GM21619 (cell line): ENCODE results near the gene KIF25.

ENCODE experiments used
- ATAC-seq: cut with Tn5 transposase; IDR thresholded peaks from one replicate; pipeline ENCODE4 v1.9.1; 2021; ENCODE audit not compliant: unreplicated experiment

Gene KIF25

GRCh38 chr6:168082860-168083513 is 85.5 kb downstream of the KIF25 start:
- no peak for ATAC-seq

DNA sequence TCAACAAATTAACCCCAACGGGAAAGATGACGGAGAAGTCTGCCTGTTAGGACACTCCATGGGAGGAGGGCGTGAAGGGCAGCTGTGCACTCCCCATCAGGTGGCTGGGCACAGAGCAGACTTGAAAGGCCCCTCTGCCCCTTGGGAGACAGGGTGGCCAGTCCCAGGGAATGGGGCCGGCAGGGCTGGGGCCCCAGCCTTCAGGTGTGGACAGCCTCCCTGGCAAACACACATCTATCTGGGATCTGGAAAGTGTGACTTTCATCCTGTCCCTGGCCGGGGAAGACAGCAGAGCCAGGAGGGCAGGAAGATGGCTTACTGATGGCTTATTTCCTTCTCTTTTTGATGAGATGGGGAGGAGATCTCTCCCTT is 86.0 kb downstream of the KIF25 start:
- ATAC-seq: no peak

DNA sequence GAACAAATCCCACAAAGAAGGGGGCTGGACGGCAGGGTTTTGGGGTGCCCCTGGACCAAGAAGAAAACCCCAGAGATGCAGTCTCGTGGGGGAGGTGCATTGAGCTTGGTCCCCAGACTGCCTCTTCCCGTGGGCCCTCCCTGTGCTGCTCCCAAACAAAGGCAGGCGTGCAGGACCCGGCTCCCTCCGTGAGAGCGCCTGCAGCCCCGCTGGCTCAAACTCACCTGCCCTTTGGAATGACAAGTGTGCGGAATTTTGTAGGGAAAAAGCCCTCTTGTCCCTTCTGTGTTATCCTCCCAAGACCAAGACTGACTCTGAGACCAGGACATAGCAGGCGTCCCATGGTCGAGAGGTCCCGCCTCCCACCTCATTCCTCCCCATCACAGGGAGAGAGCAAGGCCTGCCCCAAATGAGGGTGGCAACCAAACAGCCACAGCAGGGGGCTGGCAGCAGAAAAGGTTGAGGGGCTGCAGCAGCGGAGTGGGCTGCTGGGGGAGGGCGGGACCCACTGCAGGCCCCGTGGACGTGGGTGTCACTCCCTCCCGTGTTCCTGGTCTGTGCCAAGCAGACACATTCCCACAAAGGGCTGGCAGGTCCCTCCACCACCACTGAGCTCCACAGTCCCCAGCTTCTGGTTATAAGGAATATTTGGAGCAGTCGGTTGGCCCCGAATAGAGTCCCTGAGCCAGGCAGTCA is 87.1 kb downstream of the KIF25 start:
- no peak for ATAC-seq

- ATAC-seq: no peak
Observed at GRCh38 chr6:168086066-168086465, 88.6 kb downstream of the KIF25 start.

- ATAC-seq: no peak
Observed at GRCh38 chr6:168086616-168087015, 89.1 kb downstream of the KIF25 start.

DNA sequence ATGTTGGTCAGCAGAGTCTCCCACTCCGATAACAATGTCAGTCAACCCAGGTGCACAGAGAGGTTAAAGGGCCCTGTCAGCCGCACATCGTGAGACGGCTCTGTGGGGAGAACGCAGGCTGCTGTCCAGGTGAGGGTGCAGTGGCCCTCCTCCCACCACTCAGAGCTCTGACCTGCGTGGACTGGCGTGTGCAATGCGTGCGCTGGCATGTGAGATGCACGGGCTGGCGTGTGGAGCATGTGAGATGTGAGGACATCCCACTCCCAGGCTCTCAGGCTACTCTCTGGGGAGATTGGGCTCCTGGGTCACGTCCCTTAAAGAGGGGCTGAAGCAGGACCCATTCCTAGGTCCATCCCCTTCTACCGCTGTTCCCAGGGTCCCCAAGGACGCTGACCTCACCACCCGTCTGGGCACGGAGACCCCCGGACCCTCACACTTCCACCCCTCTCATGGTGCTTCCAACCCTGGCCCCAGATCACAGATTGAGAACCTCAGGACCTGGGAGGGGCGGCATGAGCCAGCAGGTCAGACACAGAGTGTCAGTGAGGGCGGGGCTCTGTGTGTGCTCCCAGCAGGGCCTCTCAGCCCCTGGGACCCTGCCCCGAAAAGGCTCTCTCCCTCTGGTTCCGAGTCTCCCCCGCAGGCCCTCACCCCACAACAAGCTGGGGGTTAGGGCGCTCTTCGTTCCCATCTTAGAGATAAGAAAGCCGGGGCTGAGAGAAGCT is 90.1 kb downstream of the KIF25 start:
- ATAC-seq: no peak

DNA sequence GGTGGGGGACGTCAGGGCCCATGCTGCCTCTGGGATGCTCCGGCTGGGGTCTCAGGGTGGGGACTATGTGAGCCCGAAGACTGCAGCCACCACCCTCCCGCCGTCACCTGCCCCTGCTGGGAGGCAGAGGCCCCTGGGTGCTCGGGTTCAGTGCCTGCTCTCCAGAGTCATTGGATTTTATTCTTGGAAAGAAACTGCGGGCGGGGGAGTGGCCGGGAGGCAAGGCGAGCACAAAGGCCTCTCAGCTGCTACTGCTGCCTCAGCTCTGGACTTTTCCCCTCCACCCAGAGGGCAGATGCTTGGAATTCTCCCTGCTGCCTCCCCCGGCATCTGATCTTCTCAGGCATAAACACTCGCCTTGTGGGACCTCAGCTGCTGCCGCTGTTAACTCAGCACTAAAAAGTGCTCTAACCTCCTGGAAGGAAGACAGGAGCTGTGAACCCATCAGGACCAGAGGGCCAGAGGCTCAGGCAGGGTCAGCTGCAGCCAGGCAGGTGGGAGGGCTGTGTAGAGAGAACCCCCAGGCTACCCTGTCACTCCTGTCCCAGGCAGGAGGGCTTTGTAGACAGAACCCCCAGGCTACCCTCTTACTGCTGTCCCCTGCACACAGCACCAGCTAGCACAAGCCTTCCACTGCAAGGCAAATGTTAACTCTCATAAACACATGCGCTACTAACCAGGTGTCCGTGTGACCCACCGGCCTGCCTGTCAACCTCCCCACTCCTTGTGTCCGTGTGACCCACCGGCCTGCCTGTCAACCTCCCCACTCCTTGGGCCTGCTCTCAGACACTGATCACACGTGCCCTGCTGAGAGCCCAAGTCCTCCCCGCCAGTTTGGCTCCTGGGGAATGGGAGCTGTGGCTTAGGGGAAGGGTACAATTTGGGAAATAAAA is 90.9 kb downstream of the KIF25 start:
- no peak for ATAC-seq

DNA sequence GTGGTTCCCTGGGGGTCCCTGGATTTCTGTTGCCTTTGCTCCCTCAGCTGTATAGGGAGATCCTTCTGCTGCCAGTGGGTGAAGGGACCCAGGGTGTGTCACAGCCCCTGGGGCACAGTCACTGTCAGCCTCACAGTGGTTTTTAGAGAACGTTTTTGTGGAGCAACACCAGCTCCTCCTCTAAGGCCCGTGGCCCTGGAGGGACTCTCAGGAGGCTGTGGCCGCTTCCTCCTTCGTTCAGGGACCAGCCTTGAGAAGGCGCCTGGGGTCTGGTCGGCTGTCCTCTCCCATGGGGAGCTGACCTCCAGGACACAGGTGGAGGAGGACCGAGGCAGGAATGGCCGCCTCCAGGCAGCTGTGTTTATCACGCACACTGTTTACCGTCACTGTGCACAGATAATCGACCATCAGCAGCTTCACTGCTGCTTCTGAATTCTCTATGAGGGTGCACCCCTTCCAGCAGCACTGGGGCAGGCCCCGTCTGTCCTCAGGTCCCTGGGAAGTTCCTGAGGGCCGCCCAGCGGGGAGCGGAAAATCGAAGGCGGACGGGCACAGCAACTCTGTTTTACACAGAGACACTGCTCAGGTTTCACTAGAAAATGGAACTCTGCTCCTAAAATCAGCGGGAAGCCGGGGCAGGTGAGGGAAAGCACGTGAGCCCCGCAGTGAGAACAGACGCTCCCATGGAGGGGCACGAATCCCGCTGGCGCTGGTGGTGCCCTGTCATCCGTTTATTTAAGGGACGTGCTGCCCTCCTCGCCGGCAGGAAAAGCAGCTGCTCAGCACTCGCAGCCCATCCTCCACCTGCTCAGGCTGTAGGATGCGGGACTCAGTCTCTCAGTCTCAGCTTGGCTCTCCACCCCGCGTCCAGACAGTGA is 92.0 kb downstream of the KIF25 start:
- no peak for ATAC-seq

DNA sequence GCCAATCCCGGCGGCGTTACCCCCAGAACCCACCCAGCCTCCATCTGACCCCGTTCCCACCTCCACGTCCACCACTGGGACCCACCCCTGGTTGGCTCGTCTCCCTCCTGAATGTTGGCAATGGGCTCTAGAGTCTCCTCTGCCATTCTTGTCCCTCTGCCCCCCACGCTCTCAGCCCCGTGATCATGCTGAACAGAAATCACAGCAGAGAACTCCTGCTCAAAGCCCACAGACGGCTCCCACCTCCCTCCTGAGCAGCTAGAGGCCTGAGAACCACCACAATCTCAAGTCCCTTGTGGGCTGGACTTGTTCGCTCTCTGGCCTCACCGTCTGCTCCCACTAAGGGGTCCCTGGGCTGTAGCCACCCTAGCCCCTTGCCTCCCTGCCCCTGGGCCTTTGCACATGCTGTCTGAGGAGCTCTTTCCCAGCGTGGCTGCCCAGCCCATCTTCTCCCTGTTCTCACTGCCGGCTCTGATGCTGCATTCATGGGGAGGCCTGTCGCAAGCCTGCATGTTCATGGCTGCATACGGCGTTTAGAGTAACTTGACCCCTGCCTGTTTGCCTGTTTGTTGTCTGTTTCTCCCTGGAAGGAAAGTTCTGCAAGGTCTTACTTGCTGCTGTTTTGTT is 92.7 kb downstream of the KIF25 start:
- no peak for ATAC-seq

GRCh38 chr6:168090706-168091105 is 93.2 kb downstream of the KIF25 start:
- no peak for ATAC-seq

GRCh38 chr6:168091381-168092264 is 94.2 kb downstream of the KIF25 start:
- ATAC-seq: no peak

GRCh38 chr6:168092541-168092940 is 95.1 kb downstream of the KIF25 start:
- no peak for ATAC-seq

- no peak for ATAC-seq
Observed at GRCh38 chr6:168093071-168093505, 95.6 kb downstream of the KIF25 start.

GRCh38 chr6:168093634-168094033 is 96.2 kb downstream of the KIF25 start:
- no peak for ATAC-seq
